ENCODE measurements around the gene C11orf52.

The C11orf52 gene

GRCh38 chr11:111963931-111964340, 45.2 kb downstream of the C11orf52 start:
- no peak for DNase-seq
- Mint-ChIP-seq H3K4me1 (ENCODE audit: low read depth) (peaks cover 7% of the 10 kb centered on the region), H3K27me3 (no peaks in the 10 kb centered on the region), H3K4me3 (no peak overlapping the region), H3K9me3 (no peaks in the 10 kb centered on the region), H3K27ac (peak overlapping the region; percentile 34), H3K36me3 (ENCODE audit: low read depth) (peaks cover 3% of the 10 kb centered on the region)

GRCh38 chr11:111966678-111967077, 48.0 kb downstream of the C11orf52 start:
- DNase-seq: no peak
- H3K36me3 Mint-ChIP-seq (ENCODE audit: low read depth): peaks cover 19% of the 10 kb centered on the region

GRCh38 chr11:111967649-111968048, 48.9 kb downstream of the C11orf52 start:
- Mint-ChIP-seq H3K9me3 (no peaks in the 10 kb centered on the region), H3K27ac (no peak overlapping the region), H3K36me3 (ENCODE audit: low read depth) (peaks cover 19% of the 10 kb centered on the region), H3K27me3 (no peaks in the 10 kb centered on the region), H3K4me3 (no peak overlapping the region), H3K4me1 (ENCODE audit: low read depth) (peaks cover 5% of the 10 kb centered on the region)
- DNase-seq: no peak

More at GRCh38 chr11:111966678-111967077, 48.0 kb downstream of the C11orf52 start:
- Mint-ChIP-seq H3K27me3 (no peaks in the 10 kb centered on the region), H3K27ac (no peak overlapping the region), H3K4me3 (no peak overlapping the region), H3K4me1 (ENCODE audit: low read depth) (peaks cover 5% of the 10 kb centered on the region), H3K9me3 (no peaks in the 10 kb centered on the region)

- Mint-ChIP-seq H3K36me3 (ENCODE audit: low read depth) (peaks cover 19% of the 10 kb centered on the region), H3K9me3 (no peaks in the 10 kb centered on the region), H3K27ac (no peak overlapping the region), H3K4me3 (no peak overlapping the region), H3K27me3 (no peaks in the 10 kb centered on the region), H3K4me1 (ENCODE audit: low read depth) (no peaks in the 10 kb centered on the region)
- no peak for DNase-seq
These were observed 50.6 kb downstream of the C11orf52 start for GRCh38 chr11:111969344-111969743.

- Mint-ChIP-seq H3K36me3 (ENCODE audit: low read depth) (peaks cover 11% of the 10 kb centered on the region), H3K9me3 (no peaks in the 10 kb centered on the region), H3K4me3 (no peak overlapping the region), H3K27me3 (peaks cover 26% of the 10 kb centered on the region), H3K4me1 (ENCODE audit: low read depth) (peaks cover 14% of the 10 kb centered on the region), H3K27ac (no peak overlapping the region)
- no peak for DNase-seq
These were observed 55.7 kb downstream of the C11orf52 start for GRCh38 chr11:111974446-111974845.

GRCh38 chr11:111975076-111975806, 56.5 kb downstream of the C11orf52 start:
- no peak overlapping the region for H3K27ac Mint-ChIP-seq
- DNase-seq: no peak
- H3K9me3 Mint-ChIP-seq: no peaks in the 10 kb centered on the region
- peaks cover 32% of the 10 kb centered on the region for H3K27me3 Mint-ChIP-seq
- peaks cover 5% of the 10 kb centered on the region for H3K36me3 Mint-ChIP-seq (ENCODE audit: low read depth)
- H3K4me3 Mint-ChIP-seq: no peak overlapping the region
- H3K4me1 Mint-ChIP-seq (ENCODE audit: low read depth): peaks cover 14% of the 10 kb centered on the region

GRCh38 chr11:111976119-111976766, 57.5 kb downstream of the C11orf52 start:
- Mint-ChIP-seq H3K36me3 (ENCODE audit: low read depth) (no peaks in the 10 kb centered on the region), H3K4me1 (ENCODE audit: low read depth) (peaks cover 14% of the 10 kb centered on the region), H3K4me3 (peak overlapping the region; percentile 49), H3K9me3 (no peaks in the 10 kb centered on the region), H3K27ac (peak overlapping the region; percentile 19), H3K27me3 (peaks cover 37% of the 10 kb centered on the region)
- DNase-seq: no peak
